Glutamatergic neuron (in vitro differentiated cells): ENCODE results near the gene CHID1. TPM values are rescaled to one million over a fixed set of nuclear protein-coding genes. Genes with fewer than 3 reads are reported as not detected.

Source experiments
- DNase-seq: peaks from one replicate; pipeline ENCODE4 v3.0.0; 2022
- H3K27ac Mint-ChIP-seq: one replicate; pipeline ENCODE4 v1.8.0; 2020; ENCODE audit warnings: mild to moderate bottlenecking, mixed read lengths, inconsistent platforms; ENCODE audit not compliant: unreplicated experiment
- H3K27me3 Mint-ChIP-seq: one replicate; pipeline ENCODE4 v1.8.0; 2020; ENCODE audit warnings: mild to moderate bottlenecking, moderate library complexity, mixed read lengths, inconsistent platforms; ENCODE audit not compliant: unreplicated experiment
- H3K36me3 Mint-ChIP-seq: one replicate; pipeline ENCODE4 v1.8.0; 2020; ENCODE audit warnings: mild to moderate bottlenecking, mixed read lengths, inconsistent platforms; ENCODE audit not compliant: unreplicated experiment
- H3K4me1 Mint-ChIP-seq: one replicate; pipeline ENCODE4 v1.8.0; 2020; ENCODE audit warnings: mild to moderate bottlenecking, low read depth, mixed read lengths, inconsistent platforms; ENCODE audit not compliant: unreplicated experiment
- H3K4me3 Mint-ChIP-seq: one replicate; pipeline ENCODE4 v1.8.0; 2020; ENCODE audit warnings: mild to moderate bottlenecking, mixed read lengths, inconsistent platforms; ENCODE audit not compliant: unreplicated experiment
- H3K9me3 Mint-ChIP-seq: one replicate; pipeline ENCODE4 v1.8.0; 2020; ENCODE audit warnings: mild to moderate bottlenecking, moderate library complexity, mixed read lengths, inconsistent platforms; ENCODE audit not compliant: unreplicated experiment
- CTCF ChIP-seq: fragments of 200-600 bp; sonication (generic); IDR thresholded peaks from one replicate; pipeline ENCODE4 v1.5.0; 2021; ENCODE audit not compliant: partially characterized antibody, unreplicated experiment
- total RNA-seq: library from RNA; stranded (reverse); fragmentation: NEBNext Ultra II Directional; extraction: Animal tissue kit (Norgen Biotek cat#: 25700); gene quantifications from one replicate; pipeline ENCODE4 v1.2.1, GENCODE V29; 2021; ENCODE audit not compliant: unreplicated experiment

The CHID1 gene
- total RNA-seq, 1 donor from 2014 or later, result 56.1 TPM

DNA sequence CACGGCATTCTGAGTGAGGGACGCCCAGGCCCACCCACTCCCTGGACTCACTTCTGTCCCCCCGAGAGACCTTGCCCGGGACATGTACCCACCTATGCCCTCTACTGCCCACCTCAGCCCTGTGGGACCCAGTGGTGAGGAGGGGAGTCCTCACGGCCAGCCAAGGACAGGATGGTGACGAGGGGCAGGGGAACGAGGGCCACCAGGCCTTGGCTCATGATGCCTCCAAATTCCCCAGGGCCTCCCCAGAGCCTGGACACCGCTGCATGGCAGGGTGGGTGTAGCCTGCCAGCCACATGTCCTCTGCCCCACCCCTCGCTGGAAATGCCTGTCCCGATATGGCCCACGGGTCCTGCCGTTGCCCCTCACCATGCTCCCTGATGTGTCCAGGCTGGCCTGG, 41.8 kb downstream of the CHID1 start:
- no peaks in the 10 kb centered on the region for H3K36me3 Mint-ChIP-seq
- DNase-seq, result no peak
- H3K4me1 Mint-ChIP-seq, result no peaks in the 10 kb centered on the region
- peaks cover 9% of the 10 kb centered on the region for H3K27me3 Mint-ChIP-seq
- no peak overlapping the region for H3K27ac Mint-ChIP-seq
- no peak for TF ChIP-seq CTCF
- H3K4me3 Mint-ChIP-seq, result no peak overlapping the region
- peaks cover 2% of the 10 kb centered on the region for H3K9me3 Mint-ChIP-seq

DNA sequence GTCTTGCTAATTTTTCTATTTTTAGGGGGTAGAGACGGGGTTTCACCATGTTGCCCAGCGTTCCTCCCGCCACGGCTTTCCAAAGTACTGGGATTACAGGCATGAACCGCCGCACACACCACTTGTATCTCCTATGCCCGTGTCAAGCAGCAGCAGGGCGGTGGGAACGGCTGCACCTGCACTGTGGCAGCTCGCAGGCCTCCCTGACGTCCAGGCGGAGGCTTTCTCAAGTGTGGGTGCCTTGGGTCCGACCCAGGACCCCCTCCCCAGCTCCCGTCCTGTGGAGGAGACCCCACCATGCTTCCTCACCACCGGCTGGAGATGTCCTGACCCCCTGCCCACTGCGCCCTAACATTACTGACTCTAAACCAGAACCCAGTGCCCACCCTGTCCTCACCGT, 42.2 kb downstream of the CHID1 start:
- TF ChIP-seq CTCF, result no peak
- Mint-ChIP-seq H3K27ac (no peak overlapping the region), H3K4me3 (no peak overlapping the region), H3K36me3 (no peaks in the 10 kb centered on the region), H3K4me1 (no peaks in the 10 kb centered on the region), H3K9me3 (peaks cover 2% of the 10 kb centered on the region), H3K27me3 (peaks cover 9% of the 10 kb centered on the region)
- DNase-seq, result no peak

- Mint-ChIP-seq H3K4me1 (no peaks in the 10 kb centered on the region), H3K36me3 (no peaks in the 10 kb centered on the region), H3K4me3 (no peak overlapping the region), H3K27ac (no peak overlapping the region), H3K9me3 (peaks cover 2% of the 10 kb centered on the region), H3K27me3 (peaks cover 9% of the 10 kb centered on the region)
- no peak for DNase-seq
- TF ChIP-seq CTCF, result no peak
These were observed 42.7 kb downstream of the CHID1 start for GRCh38 chr11:867856-868358.

GRCh38 chr11:866481-866880, 44.1 kb downstream of the CHID1 start:
- Mint-ChIP-seq H3K27ac (no peak overlapping the region), H3K27me3 (peaks cover 14% of the 10 kb centered on the region), H3K4me3 (no peak overlapping the region), H3K36me3 (no peaks in the 10 kb centered on the region), H3K4me1 (peaks cover 4% of the 10 kb centered on the region), H3K9me3 (peaks cover 4% of the 10 kb centered on the region)
- DNase-seq, result no peak
- no peak for TF ChIP-seq CTCF

- peaks cover 14% of the 10 kb centered on the region for H3K27me3 Mint-ChIP-seq
- H3K27ac Mint-ChIP-seq, result no peak overlapping the region
- H3K4me3 Mint-ChIP-seq, result no peak overlapping the region
- H3K4me1 Mint-ChIP-seq, result peaks cover 7% of the 10 kb centered on the region
- no peak for TF ChIP-seq CTCF
- peaks cover 5% of the 10 kb centered on the region for H3K9me3 Mint-ChIP-seq
- DNase-seq, result no peak
- no peaks in the 10 kb centered on the region for H3K36me3 Mint-ChIP-seq
These were observed 44.9 kb downstream of the CHID1 start for GRCh38 chr11:865462-866430.
